ENCODE measurements around the gene SSBP2. TPM values are rescaled to one million over a fixed set of nuclear protein-coding genes. Genes with fewer than 3 reads are reported as not detected.

The SSBP2 gene
- total RNA-seq, 2 donors from 2014 or later, result 10.0 to 20.9 TPM

GRCh38 chr5:81398741-81399140 lies 352.2 kb downstream of the SSBP2 start:
- DNase-seq (ENCODE audit: low spot score in 2 of 2), result no peak
- Mint-ChIP-seq H3K27ac (no peak overlapping the region), H3K9me3 (no peaks in the 10 kb centered on the region), H3K36me3 (no peaks in the 10 kb centered on the region)
- no peak for ATAC-seq

- Mint-ChIP-seq H3K36me3 (no peaks in the 10 kb centered on the region), H3K27ac (no peak overlapping the region), H3K9me3 (no peaks in the 10 kb centered on the region)
- DNase-seq (ENCODE audit: low spot score in 2 of 2), result no peak
- ATAC-seq, result no peak
These were observed 353.7 kb downstream of the SSBP2 start for GRCh38 chr5:81397176-81397575.

GRCh38 chr5:81395262-81395661 lies 355.6 kb downstream of the SSBP2 start:
- no peak for ATAC-seq
- no peaks in the 10 kb centered on the region for H3K36me3 Mint-ChIP-seq
- DNase-seq (ENCODE audit: low spot score in 2 of 2), result no peak
- H3K27ac Mint-ChIP-seq, result no peak overlapping the region
- no peaks in the 10 kb centered on the region for H3K9me3 Mint-ChIP-seq

- DNase-seq (ENCODE audit: low spot score in 2 of 2) (peak in 1 of 2 donors; percentile 6), ATAC-seq (peak in 1 of 2 donors; percentile 51)
- H3K36me3 Mint-ChIP-seq, result no peaks in the 10 kb centered on the region
- no peaks in the 10 kb centered on the region for H3K9me3 Mint-ChIP-seq
- H3K27ac Mint-ChIP-seq, result no peak within 1 kb of the TSS
These were observed 356.8 kb downstream of the SSBP2 start, which contains the start of gene ACOT12 for GRCh38 chr5:81393783-81394718. Gene ACOT12 (minus strand): TSS chr5:81394134. CDS start chr5:81394114, 20 bp downstream.

GRCh38 chr5:81393430-81393782 lies 357.5 kb downstream of the SSBP2 start:
- no peak for DNase-seq (ENCODE audit: low spot score in 2 of 2)
- ATAC-seq, result no peak
- no peaks in the 10 kb centered on the region for H3K9me3 Mint-ChIP-seq
- H3K36me3 Mint-ChIP-seq, result no peaks in the 10 kb centered on the region
- no peak overlapping the region for H3K27ac Mint-ChIP-seq

- DNase-seq (ENCODE audit: low spot score in 2 of 2), result no peak
- no peaks in the 10 kb centered on the region for H3K9me3 Mint-ChIP-seq
- no peak overlapping the region for H3K27ac Mint-ChIP-seq
- no peak for ATAC-seq
- no peaks in the 10 kb centered on the region for H3K36me3 Mint-ChIP-seq
These were observed 361.9 kb downstream of the SSBP2 start for GRCh38 chr5:81389025-81389424.

- ATAC-seq, result no peak
- DNase-seq (ENCODE audit: low spot score in 2 of 2), result no peak
- H3K27ac Mint-ChIP-seq, result no peak overlapping the region
- H3K9me3 Mint-ChIP-seq, result no peaks in the 10 kb centered on the region
- no peaks in the 10 kb centered on the region for H3K36me3 Mint-ChIP-seq
These were observed 362.7 kb downstream of the SSBP2 start for GRCh38 chr5:81388169-81388568.

- DNase-seq (ENCODE audit: low spot score in 2 of 2) (no peak), ATAC-seq (no peak)
- Mint-ChIP-seq H3K27ac (no peak overlapping the region), H3K36me3 (no peaks in the 10 kb centered on the region), H3K9me3 (no peaks in the 10 kb centered on the region)
These were observed 367.0 kb downstream of the SSBP2 start for GRCh38 chr5:81383867-81384266.

- no peak overlapping the region for H3K27ac Mint-ChIP-seq
- H3K9me3 Mint-ChIP-seq, result no peaks in the 10 kb centered on the region
- DNase-seq (ENCODE audit: low spot score in 2 of 2) (no peak), ATAC-seq (no peak)
- H3K36me3 Mint-ChIP-seq, result no peaks in the 10 kb centered on the region
These were observed 379.5 kb downstream of the SSBP2 start for GRCh38 chr5:81371354-81371876.

GRCh38 chr5:81370912-81371311 lies 380.0 kb downstream of the SSBP2 start:
- H3K36me3 Mint-ChIP-seq, result no peaks in the 10 kb centered on the region
- H3K27ac Mint-ChIP-seq, result no peak overlapping the region
- no peak for ATAC-seq

GRCh38 chr5:81365541-81365940 lies 385.4 kb downstream of the SSBP2 start:
- no peaks in the 10 kb centered on the region for H3K9me3 Mint-ChIP-seq
- no peaks in the 10 kb centered on the region for H3K36me3 Mint-ChIP-seq
- ATAC-seq (no peak), DNase-seq (ENCODE audit: low spot score in 2 of 2) (no peak)
- no peak overlapping the region for H3K27ac Mint-ChIP-seq

More at GRCh38 chr5:81370912-81371311, 380.0 kb downstream of the SSBP2 start:
- H3K9me3 Mint-ChIP-seq, result no peaks in the 10 kb centered on the region
- no peak for DNase-seq (ENCODE audit: low spot score in 2 of 2)

GRCh38 chr5:81363093-81363871 lies 387.6 kb downstream of the SSBP2 start:
- Mint-ChIP-seq H3K9me3 (no peaks in the 10 kb centered on the region), H3K27ac (no peak overlapping the region), H3K36me3 (no peaks in the 10 kb centered on the region)
- ATAC-seq, result no peak
- DNase-seq (ENCODE audit: low spot score in 2 of 2), result no peak

Other genes starting within 250 kb of the SSBP2 start
- 1 to 10 TPM; 4.5 to 7.3 TPM for gene ATG10, start 220.9 kb upstream of the SSBP2 start, total RNA-seq